ENCODE data around the gene WWOX. TPM values are rescaled to one million over a fixed set of nuclear protein-coding genes. Genes with fewer than 3 reads are reported as not detected.
"Not testable (repeated sequence)": the region's sequence is repeated elsewhere in the genome, so short reads cannot be mapped to it uniquely, and the experiment has no call there.

Gene WWOX
- total RNA-seq, 1 donor from 2014 or later = 28.2 TPM

- H3K4me3 Mint-ChIP-seq (ENCODE audit: unreplicated experiment) = no peak overlapping the region
- no peaks in the 10 kb centered on the region for H3K27me3 Mint-ChIP-seq (ENCODE audit: unreplicated experiment)
- no peak for DNase-seq (ENCODE audit: extremely low spot score, unreplicated experiment)
- H3K9me3 Mint-ChIP-seq (ENCODE audit: unreplicated experiment) = no peaks in the 10 kb centered on the region
- TF ChIP-seq CTCF (IDR thresholded peaks at IDR 0.05) = no peak
- H3K36me3 Mint-ChIP-seq (ENCODE audit: unreplicated experiment) = no peaks in the 10 kb centered on the region
- no peak overlapping the region for H3K27ac Mint-ChIP-seq (ENCODE audit: unreplicated experiment)
- no peaks in the 10 kb centered on the region for H3K4me1 Mint-ChIP-seq (ENCODE audit: unreplicated experiment)
These were observed 411.0 kb downstream of the WWOX start for GRCh38 chr16:78510496-78510895.

GRCh38 chr16:78513838-78514237, 414.4 kb downstream of the WWOX start:
- H3K36me3 Mint-ChIP-seq (ENCODE audit: unreplicated experiment) = no peaks in the 10 kb centered on the region

GRCh38 chr16:78514888-78515287, 415.4 kb downstream of the WWOX start:
- H3K36me3 Mint-ChIP-seq (ENCODE audit: unreplicated experiment); H3K4me1 Mint-ChIP-seq (ENCODE audit: unreplicated experiment); H3K27me3 Mint-ChIP-seq (ENCODE audit: unreplicated experiment); H3K27ac Mint-ChIP-seq (ENCODE audit: unreplicated experiment); H3K9me3 Mint-ChIP-seq (ENCODE audit: unreplicated experiment); DNase-seq (ENCODE audit: extremely low spot score, unreplicated experiment); H3K4me3 Mint-ChIP-seq (ENCODE audit: unreplicated experiment): not testable (repeated sequence)

More at GRCh38 chr16:78513838-78514237, 414.4 kb downstream of the WWOX start:
- no peaks in the 10 kb centered on the region for H3K9me3 Mint-ChIP-seq (ENCODE audit: unreplicated experiment)
- no peak overlapping the region for H3K4me3 Mint-ChIP-seq (ENCODE audit: unreplicated experiment)
- no peak for TF ChIP-seq CTCF (IDR thresholded peaks at IDR 0.05)
- no peak overlapping the region for H3K27ac Mint-ChIP-seq (ENCODE audit: unreplicated experiment)
- H3K27me3 Mint-ChIP-seq (ENCODE audit: unreplicated experiment) = no peaks in the 10 kb centered on the region
- DNase-seq (ENCODE audit: extremely low spot score, unreplicated experiment) = no peak
- peaks cover 2% of the 10 kb centered on the region for H3K4me1 Mint-ChIP-seq (ENCODE audit: unreplicated experiment)

GRCh38 chr16:78515421-78515820, 416.0 kb downstream of the WWOX start:
- no peaks in the 10 kb centered on the region for H3K9me3 Mint-ChIP-seq (ENCODE audit: unreplicated experiment)
- no peak overlapping the region for H3K4me3 Mint-ChIP-seq (ENCODE audit: unreplicated experiment)
- H3K36me3 Mint-ChIP-seq (ENCODE audit: unreplicated experiment) = no peaks in the 10 kb centered on the region
- no peak for DNase-seq (ENCODE audit: extremely low spot score, unreplicated experiment)
- no peak for TF ChIP-seq CTCF (IDR thresholded peaks at IDR 0.05)
- peaks cover 2% of the 10 kb centered on the region for H3K4me1 Mint-ChIP-seq (ENCODE audit: unreplicated experiment)
- H3K27me3 Mint-ChIP-seq (ENCODE audit: unreplicated experiment) = no peaks in the 10 kb centered on the region
- H3K27ac Mint-ChIP-seq (ENCODE audit: unreplicated experiment) = no peak overlapping the region

GRCh38 chr16:78516006-78516736, 416.7 kb downstream of the WWOX start:
- H3K4me1 Mint-ChIP-seq (ENCODE audit: unreplicated experiment) = peaks cover 2% of the 10 kb centered on the region
- no peak overlapping the region for H3K4me3 Mint-ChIP-seq (ENCODE audit: unreplicated experiment)
- DNase-seq (ENCODE audit: extremely low spot score, unreplicated experiment) = no peak
- H3K36me3 Mint-ChIP-seq (ENCODE audit: unreplicated experiment) = no peaks in the 10 kb centered on the region
- no peaks in the 10 kb centered on the region for H3K9me3 Mint-ChIP-seq (ENCODE audit: unreplicated experiment)
- no peak overlapping the region for H3K27ac Mint-ChIP-seq (ENCODE audit: unreplicated experiment)
- no peaks in the 10 kb centered on the region for H3K27me3 Mint-ChIP-seq (ENCODE audit: unreplicated experiment)
- no peak for TF ChIP-seq CTCF (IDR thresholded peaks at IDR 0.05)
